Omental fat pad (tissue), 4 donors: ENCODE data around the gene GPATCH11. TPM values are rescaled to one million over a fixed set of nuclear protein-coding genes. Genes with fewer than 3 reads are reported as not detected.

Experiments
- ATAC-seq: fragments of 150-250 bp; one replicate; pipeline ENCODE4 v1.9.1; 2016; ENCODE audit warnings: mild to moderate bottlenecking, moderate library complexity; ENCODE audit not compliant: low FRiP score
- DNase-seq: peaks from one replicate; pipeline ENCODE4 v3.0.0-alpha.2; 2019; ENCODE audit warnings: low spot score
- total RNA-seq, 4 donors: library from RNA; depleted of rRNA; stranded (reverse); fragments of >200 nt; gene quantifications; one replicate each; pipeline ENCODE4 v1.1.0, GENCODE V29; 2016
- TF ChIP-seq, protein P1 (sequence below), 3 donors: fragments of 450-650 bp; IDR thresholded peaks; one replicate each; pipeline ENCODE4 v1.5.1; 2016 to 2017; ENCODE audit warnings: antibody characterized with exemption in 3 of 3, mild to moderate bottlenecking in 3 of 3, moderate library complexity in 2 of 3

The GPATCH11 gene
- total RNA-seq, 4 donors from 2014 or later: 16.6 to 38.5 (median 17.2) TPM

DNA sequence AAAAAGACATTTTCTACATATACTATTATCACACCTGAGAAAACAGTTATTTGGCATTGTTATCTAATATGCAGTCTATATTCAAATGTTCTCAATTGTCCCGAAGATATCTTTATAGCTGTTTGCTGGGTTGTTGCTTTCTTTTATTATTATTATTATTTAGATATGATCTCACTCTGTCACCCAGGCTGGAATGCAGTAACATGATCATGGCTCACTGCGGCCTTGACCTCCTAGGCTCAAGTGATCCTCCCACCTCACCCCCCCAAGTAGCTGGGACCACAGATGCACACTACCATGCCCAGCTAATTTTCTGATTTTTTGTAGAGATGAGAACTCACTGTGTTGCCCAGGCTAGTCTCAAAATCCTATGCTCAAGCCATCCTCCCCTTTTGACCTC lies 19.9 kb downstream of the GPATCH11 start:
- TF ChIP-seq, protein P1, sequence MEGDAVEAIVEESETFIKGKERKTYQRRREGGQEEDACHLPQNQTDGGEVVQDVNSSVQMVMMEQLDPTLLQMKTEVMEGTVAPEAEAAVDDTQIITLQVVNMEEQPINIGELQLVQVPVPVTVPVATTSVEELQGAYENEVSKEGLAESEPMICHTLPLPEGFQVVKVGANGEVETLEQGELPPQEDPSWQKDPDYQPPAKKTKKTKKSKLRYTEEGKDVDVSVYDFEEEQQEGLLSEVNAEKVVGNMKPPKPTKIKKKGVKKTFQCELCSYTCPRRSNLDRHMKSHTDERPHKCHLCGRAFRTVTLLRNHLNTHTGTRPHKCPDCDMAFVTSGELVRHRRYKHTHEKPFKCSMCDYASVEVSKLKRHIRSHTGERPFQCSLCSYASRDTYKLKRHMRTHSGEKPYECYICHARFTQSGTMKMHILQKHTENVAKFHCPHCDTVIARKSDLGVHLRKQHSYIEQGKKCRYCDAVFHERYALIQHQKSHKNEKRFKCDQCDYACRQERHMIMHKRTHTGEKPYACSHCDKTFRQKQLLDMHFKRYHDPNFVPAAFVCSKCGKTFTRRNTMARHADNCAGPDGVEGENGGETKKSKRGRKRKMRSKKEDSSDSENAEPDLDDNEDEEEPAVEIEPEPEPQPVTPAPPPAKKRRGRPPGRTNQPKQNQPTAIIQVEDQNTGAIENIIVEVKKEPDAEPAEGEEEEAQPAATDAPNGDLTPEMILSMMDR (IDR thresholded peaks at IDR 0.05): no peak
- ATAC-seq (no peak), DNase-seq (no peak)

DNA sequence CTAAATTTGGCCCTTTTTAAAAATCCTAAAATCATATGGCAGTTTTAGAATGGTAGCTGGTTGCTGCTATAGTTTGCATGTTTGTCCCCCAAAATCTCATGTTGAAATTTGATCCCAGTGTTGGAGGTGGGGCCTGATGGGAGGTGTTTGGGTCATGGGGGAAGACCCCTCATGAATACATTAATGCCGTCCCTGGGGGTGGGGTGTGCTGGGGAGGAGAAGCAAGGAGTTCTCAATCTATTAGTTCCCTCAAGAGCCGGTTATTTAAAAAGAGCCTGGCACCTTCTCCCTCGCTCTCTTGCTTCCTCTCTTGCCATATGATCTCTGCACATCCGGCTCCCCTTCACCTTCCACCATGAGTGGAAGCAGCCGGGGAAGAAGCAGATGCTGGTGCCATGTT lies 20.8 kb downstream of the GPATCH11 start:
- DNase-seq: no peak
- ATAC-seq: no peak
- TF ChIP-seq, protein P1 (IDR thresholded peaks at IDR 0.05): no peak

DNA sequence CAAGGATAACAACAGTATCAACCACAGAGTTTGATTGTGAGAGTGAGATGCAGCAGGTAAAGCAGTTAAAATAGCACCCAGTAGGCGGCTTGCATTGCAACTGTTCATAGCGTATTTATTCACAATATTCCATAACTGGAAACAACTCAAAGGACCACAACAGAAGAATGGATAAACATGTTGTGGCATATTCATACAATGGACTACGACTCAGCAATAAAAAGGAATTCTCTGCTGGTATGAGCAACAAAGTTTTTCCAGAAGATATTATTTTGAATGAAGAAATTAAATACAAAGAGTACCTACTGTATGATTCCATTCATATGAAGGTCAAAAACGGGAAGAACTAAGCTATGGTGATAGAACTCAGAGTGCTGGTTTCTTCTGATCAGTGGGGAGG lies 25.2 kb downstream of the GPATCH11 start:
- ATAC-seq: no peak
- TF ChIP-seq, protein P1 (IDR thresholded peaks at IDR 0.05): no peak
- no peak for DNase-seq

DNA sequence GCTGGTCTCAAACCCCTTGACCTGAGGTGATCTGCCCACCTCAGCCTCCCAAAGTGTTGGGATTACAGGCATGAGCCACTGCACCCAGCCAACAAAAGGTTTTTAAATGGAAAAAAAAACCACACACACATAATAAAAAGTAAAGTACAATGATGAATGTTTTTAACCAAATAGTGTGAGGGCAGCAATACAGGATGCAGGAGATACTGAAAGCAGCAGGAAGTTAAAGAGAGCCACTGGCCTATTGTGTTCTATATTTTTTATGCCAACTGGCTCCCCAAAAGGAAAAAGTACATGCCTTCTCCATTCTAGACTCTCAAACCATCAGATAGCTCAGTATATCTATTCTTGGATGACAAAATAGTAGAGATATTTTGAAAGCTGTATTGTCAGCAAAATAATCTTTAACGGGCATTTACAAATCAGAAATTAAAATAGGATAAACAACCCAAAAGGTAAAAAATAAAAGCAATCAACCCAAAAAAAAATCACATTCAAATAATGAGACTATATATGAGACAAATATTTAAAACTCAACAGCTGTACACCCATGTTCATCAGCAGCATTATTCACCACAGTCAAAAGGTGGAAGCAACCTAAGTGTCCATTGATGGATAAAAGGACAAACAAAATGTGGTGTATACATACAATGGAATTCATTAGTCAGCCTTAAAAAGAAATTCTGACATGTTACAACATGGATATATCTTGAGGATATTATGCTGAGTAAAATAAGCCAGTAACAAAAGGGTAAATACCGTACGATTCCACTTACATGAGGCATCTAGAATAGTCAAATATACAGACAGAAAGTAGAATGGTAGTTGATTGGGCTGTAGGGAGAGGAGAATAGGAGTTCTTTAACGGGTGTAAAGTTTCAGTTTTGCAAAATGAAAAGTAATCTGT lies 26.2 kb downstream of the GPATCH11 start:
- no peak for ATAC-seq
- no peak for DNase-seq
- TF ChIP-seq, protein P1 (IDR thresholded peaks at IDR 0.05): no peak

DNA sequence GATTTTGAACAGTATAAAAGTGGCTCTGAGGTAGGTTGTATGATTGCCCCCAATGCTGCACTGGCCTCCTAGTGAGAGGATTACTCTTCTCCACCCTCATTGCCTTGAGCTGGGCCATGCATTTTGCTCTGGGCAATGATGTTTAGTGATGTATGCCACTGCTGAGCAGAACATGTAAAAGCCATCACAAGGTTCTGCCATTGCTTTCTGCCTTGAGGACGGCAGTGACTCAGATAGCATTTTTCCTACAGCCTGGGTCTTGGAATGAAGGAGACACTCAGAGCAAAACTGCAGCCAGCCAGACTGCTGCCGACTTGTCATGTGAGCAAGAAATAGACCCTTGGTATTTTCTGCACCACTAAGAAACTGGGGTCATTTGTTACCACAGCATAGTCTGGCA lies 27.6 kb downstream of the GPATCH11 start:
- TF ChIP-seq, protein P1 (IDR thresholded peaks at IDR 0.05): no peak
- no peak for DNase-seq
- no peak for ATAC-seq

DNA sequence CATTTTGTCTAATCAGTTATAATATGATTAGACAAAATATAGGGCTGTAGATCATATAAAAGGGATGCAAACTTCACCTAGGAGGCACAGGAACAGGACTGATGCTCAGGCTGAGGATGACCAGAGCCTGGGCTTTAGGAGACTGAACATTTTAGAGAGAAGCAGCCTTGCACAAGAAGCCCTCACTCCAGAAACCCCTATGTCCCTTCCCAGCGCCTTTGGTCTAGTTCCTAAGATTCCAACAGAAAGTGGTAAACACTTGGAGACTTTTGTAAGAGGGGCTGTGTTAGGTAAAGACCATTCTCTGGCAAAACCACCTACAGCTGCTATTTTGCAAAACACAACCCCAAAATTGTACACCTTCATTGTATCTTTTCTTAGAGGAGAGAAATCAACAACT lies 33.2 kb downstream of the GPATCH11 start:
- TF ChIP-seq, protein P1 (IDR thresholded peaks at IDR 0.05): no peak
- ATAC-seq: no peak

DNA sequence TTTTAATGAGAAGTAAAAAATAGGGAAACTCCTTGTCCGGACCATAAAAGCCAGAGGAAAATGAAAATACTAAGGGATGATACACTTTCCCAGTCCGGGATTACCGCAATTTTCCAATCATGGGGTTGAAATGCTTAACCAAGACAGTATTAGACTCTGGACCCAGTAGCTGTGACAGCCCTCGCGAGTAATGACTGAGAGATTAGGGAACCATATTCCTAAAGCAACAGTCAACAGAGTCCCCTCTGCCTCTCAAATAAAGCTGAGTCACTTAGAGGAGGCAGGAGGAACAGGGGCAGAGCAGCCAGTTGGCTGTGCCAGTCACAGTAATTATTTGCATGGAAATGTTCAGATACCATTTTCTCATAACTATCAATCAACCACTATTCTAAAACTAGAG lies 34.8 kb downstream of the GPATCH11 start:
- no peak for ATAC-seq
- DNase-seq: no peak
- TF ChIP-seq, protein P1 (IDR thresholded peaks at IDR 0.05): no peak

More for the DNA sequence above, 33.2 kb downstream of the GPATCH11 start:
- no peak for DNase-seq
